Neural cell (in vitro differentiated cells): Measurements from ENCODE around the gene ZNF750.

Source experiments
- EP300 ChIP-seq: fragments of 450-650 bp; conservative IDR thresholded peaks from 2 replicates; pipeline ENCODE4 v1.6.1; 2014; ENCODE audit warnings: antibody characterized with exemption, mild to moderate bottlenecking, moderate library complexity; ENCODE audit not compliant: poor library complexity, severe bottlenecking
- EZH2 ChIP-seq: fragments of 200-600, 300-800 bp; shearing (Covaris generic), sonication (generic); IDR thresholded peaks from 2 replicates; pipeline ENCODE4 v1.6.1; 2014; ENCODE audit warnings: antibody characterized with exemption, low read length, borderline replicate concordance, mild to moderate bottlenecking; ENCODE audit not compliant: insufficient read depth, poor library complexity, severe bottlenecking
- POLR2AphosphoS5 ChIP-seq: IDR thresholded peaks from 2 replicates; pipeline ENCODE4 v1.6.1; 2012
- RAD21 ChIP-seq: fragments of 450-650 bp; conservative IDR thresholded peaks from 2 replicates; pipeline ENCODE4 v1.6.1; 2014; ENCODE audit warnings: antibody characterized with exemption, mild to moderate bottlenecking, moderate library complexity
- SMC3 ChIP-seq: fragments of 450-650 bp; conservative IDR thresholded peaks from 2 replicates; pipeline ENCODE4 v1.6.1; 2014; ENCODE audit warnings: antibody characterized with exemption, mild to moderate bottlenecking, moderate library complexity; ENCODE audit not compliant: poor library complexity
- TAF1 ChIP-seq: IDR thresholded peaks from 2 replicates; pipeline ENCODE4 v1.6.1; 2012; ENCODE audit warnings: low read depth
- TF ChIP-seq, protein P1 (sequence below): fragments of 450-650 bp; IDR thresholded peaks from 2 replicates; pipeline ENCODE4 v1.5.1; 2014; ENCODE audit warnings: antibody characterized with exemption, mild to moderate bottlenecking, moderate library complexity; ENCODE audit not compliant: poor library complexity, severe bottlenecking
- TF ChIP-seq, protein P2 (sequence below): IDR thresholded peaks from 2 replicates; pipeline ENCODE4 v1.6.1; 2012; ENCODE audit warnings: borderline replicate concordance

DNA sequence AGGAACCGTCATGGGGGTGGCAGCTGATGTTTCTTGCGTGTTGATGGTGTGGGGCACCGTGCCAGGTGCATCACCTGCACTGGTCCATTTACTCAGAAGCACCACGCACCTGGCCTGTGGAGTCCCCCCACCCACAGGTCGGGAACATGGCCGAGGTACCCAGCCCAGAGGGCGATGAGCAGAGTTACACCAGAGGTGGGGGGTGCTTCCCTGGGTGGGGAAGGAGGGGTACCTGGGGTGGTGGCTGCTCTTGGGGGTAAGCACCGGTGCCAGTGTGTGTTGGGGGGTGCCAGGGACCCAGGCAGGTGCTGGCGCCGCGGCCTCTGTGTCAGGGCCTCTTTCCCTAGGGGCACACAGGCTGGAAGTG is 5.0 kb upstream of the ZNF750 start:
- TF ChIP-seq POLR2AphosphoS5 (no peak), EZH2 (no peak), TAF1 (no peak), EP300 (no peak), RAD21 (no peak), SMC3 (no peak)
- TF ChIP-seq, protein P1, sequence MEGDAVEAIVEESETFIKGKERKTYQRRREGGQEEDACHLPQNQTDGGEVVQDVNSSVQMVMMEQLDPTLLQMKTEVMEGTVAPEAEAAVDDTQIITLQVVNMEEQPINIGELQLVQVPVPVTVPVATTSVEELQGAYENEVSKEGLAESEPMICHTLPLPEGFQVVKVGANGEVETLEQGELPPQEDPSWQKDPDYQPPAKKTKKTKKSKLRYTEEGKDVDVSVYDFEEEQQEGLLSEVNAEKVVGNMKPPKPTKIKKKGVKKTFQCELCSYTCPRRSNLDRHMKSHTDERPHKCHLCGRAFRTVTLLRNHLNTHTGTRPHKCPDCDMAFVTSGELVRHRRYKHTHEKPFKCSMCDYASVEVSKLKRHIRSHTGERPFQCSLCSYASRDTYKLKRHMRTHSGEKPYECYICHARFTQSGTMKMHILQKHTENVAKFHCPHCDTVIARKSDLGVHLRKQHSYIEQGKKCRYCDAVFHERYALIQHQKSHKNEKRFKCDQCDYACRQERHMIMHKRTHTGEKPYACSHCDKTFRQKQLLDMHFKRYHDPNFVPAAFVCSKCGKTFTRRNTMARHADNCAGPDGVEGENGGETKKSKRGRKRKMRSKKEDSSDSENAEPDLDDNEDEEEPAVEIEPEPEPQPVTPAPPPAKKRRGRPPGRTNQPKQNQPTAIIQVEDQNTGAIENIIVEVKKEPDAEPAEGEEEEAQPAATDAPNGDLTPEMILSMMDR: no peak
- TF ChIP-seq, protein P2, sequence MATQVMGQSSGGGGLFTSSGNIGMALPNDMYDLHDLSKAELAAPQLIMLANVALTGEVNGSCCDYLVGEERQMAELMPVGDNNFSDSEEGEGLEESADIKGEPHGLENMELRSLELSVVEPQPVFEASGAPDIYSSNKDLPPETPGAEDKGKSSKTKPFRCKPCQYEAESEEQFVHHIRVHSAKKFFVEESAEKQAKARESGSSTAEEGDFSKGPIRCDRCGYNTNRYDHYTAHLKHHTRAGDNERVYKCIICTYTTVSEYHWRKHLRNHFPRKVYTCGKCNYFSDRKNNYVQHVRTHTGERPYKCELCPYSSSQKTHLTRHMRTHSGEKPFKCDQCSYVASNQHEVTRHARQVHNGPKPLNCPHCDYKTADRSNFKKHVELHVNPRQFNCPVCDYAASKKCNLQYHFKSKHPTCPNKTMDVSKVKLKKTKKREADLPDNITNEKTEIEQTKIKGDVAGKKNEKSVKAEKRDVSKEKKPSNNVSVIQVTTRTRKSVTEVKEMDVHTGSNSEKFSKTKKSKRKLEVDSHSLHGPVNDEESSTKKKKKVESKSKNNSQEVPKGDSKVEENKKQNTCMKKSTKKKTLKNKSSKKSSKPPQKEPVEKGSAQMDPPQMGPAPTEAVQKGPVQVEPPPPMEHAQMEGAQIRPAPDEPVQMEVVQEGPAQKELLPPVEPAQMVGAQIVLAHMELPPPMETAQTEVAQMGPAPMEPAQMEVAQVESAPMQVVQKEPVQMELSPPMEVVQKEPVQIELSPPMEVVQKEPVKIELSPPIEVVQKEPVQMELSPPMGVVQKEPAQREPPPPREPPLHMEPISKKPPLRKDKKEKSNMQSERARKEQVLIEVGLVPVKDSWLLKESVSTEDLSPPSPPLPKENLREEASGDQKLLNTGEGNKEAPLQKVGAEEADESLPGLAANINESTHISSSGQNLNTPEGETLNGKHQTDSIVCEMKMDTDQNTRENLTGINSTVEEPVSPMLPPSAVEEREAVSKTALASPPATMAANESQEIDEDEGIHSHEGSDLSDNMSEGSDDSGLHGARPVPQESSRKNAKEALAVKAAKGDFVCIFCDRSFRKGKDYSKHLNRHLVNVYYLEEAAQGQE: no peak
